Measurements from ENCODE around the gene MAN2B1.
"Not testable (repeated sequence)": the region's sequence is repeated elsewhere in the genome, so short reads cannot be mapped to it uniquely, and the experiment has no call there.

MAN2B1 gene

GRCh38 chr19:12687496-12688196 is 21.1 kb upstream of the MAN2B1 start, which contains the start of gene GNG14:
Gene GNG14, plus strand, starts transcription at chr19:12687998. Its CDS starts 51 bp downstream, at chr19:12688049.
- Histone ChIP-seq H3K9me3 (ENCODE audit: control insufficient read depth, low read depth, low read length) (no peaks in the 10 kb centered on the region), H3K27ac (ENCODE audit: low read length) (no peak within 1 kb of the TSS), H3K36me3 (ENCODE audit: control insufficient read depth, low read depth, low read length) (no peaks in the 10 kb centered on the region), H3K27me3 (ENCODE audit: control insufficient read depth, insufficient read depth, low read length) (no peaks in the 10 kb centered on the region), H3K4me1 (ENCODE audit: control insufficient read depth, low read depth, low read length) (no peaks in the 10 kb centered on the region), H3K9ac (ENCODE audit: low read length) (no peak within 1 kb of the TSS), H3K4me3 (ENCODE audit: low read length) (no peak within 1 kb of the TSS)

DNA sequence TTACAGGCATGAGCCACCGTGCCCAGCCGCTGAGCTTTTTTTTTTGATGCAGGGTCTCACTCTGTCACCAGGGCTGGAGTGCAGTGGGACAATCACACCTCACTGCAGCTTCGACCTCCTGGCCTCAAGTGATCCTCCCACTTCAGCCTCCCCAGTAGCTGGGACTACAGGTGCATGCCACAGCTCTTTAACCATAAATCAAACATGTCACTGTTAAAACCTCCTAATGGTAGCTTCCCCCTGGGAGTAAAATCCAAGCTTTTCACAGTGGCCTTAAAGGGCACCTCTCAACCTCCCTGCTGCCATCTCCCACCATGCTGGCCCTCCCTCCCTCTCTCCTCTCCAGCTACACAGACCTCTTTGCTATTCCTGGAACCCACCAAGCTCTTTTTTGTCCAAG is 19.3 kb upstream of the MAN2B1 start:
- Histone ChIP-seq H3K27ac (ENCODE audit: low read length) (no peak overlapping the region), H3K9ac (ENCODE audit: low read length) (no peak overlapping the region), H3K36me3 (ENCODE audit: control insufficient read depth, low read depth, low read length) (no peaks in the 10 kb centered on the region), H3K4me1 (ENCODE audit: control insufficient read depth, low read depth, low read length) (no peaks in the 10 kb centered on the region), H3K4me3 (ENCODE audit: low read length) (no peak overlapping the region), H3K9me3 (ENCODE audit: control insufficient read depth, low read depth, low read length) (no peaks in the 10 kb centered on the region), H3K27me3 (ENCODE audit: control insufficient read depth, insufficient read depth, low read length) (no peaks in the 10 kb centered on the region)

GRCh38 chr19:12681074-12681987 is 14.8 kb upstream of the MAN2B1 start, which contains the start of gene DHPS:
Gene DHPS, minus strand, starts transcription at chr19:12681880. Its CDS starts 114 bp downstream, at chr19:12681766.
- Histone ChIP-seq H3K4me1 (ENCODE audit: control insufficient read depth, low read depth, low read length) (no peaks in the 10 kb centered on the region), H3K27ac (ENCODE audit: low read length) (peak within 1 kb of the TSS; percentile 83), H3K36me3 (ENCODE audit: control insufficient read depth, low read depth, low read length) (peaks cover 31% of the 10 kb centered on the region), H3K4me3 (ENCODE audit: low read length) (peak within 1 kb of the TSS; percentile 83), H3K9me3 (ENCODE audit: control insufficient read depth, low read depth, low read length) (no peaks in the 10 kb centered on the region), H3K9ac (ENCODE audit: low read length) (peak within 1 kb of the TSS; percentile 96), H3K27me3 (ENCODE audit: control insufficient read depth, insufficient read depth, low read length) (no peaks in the 10 kb centered on the region)

DNA sequence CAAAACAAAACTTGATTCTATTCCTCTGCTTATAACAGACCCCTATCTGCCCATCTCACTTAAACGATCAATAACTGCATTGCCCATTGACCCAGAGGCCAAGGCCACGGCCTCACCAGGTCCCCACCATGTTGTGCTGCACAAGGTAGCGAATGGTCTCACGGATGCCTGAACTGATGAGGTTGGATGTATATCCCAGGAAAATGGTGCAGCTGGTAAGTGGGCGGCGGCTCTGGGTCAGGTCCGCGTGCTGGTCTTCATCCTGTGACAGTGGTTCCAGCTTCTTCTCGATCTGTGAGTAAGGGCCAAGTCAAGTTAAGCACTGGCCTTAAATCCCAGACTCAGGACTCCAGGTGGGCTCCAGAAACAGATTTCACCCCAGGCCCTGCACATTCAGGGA is 13.5 kb upstream of the MAN2B1 start:
- Histone ChIP-seq H3K9me3 (ENCODE audit: control insufficient read depth, low read depth, low read length) (no peaks in the 10 kb centered on the region), H3K27ac (ENCODE audit: low read length) (no peak overlapping the region), H3K9ac (ENCODE audit: low read length) (no peak overlapping the region), H3K4me3 (ENCODE audit: low read length) (no peak overlapping the region), H3K36me3 (ENCODE audit: control insufficient read depth, low read depth, low read length) (peaks cover 43% of the 10 kb centered on the region), H3K27me3 (ENCODE audit: control insufficient read depth, insufficient read depth, low read length) (no peaks in the 10 kb centered on the region), H3K4me1 (ENCODE audit: control insufficient read depth, low read depth, low read length) (no peaks in the 10 kb centered on the region)

DNA sequence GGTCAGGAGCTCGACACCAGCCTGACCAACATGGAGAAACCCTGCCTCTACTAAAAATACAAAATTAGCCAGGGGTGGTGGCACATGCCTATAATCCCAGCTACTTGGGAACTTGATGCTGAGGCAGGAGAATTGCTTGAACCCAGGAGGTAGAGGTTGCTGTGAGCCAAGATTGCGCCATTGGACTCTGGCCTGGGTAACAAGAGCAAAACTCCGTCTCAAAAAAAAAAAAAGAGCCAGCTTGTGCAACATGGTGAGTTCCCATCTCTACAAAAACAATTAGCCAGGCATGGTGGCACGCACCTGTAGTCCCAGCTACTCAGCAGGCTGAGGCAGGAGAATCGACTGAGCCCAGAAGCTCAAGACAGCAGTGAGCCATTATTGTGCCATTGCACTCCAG is 11.5 kb upstream of the MAN2B1 start:
- not testable (repeated sequence) for H3K9ac ChIP-seq (ENCODE audit: low read length); H3K27me3 ChIP-seq (ENCODE audit: control insufficient read depth, insufficient read depth, low read length); H3K4me1 ChIP-seq (ENCODE audit: control insufficient read depth, low read depth, low read length); H3K9me3 ChIP-seq (ENCODE audit: control insufficient read depth, low read depth, low read length); H3K4me3 ChIP-seq (ENCODE audit: low read length); H3K27ac ChIP-seq (ENCODE audit: low read length)
- peaks cover 56% of the 10 kb centered on the region for H3K36me3 ChIP-seq (ENCODE audit: control insufficient read depth, low read depth, low read length)

DNA sequence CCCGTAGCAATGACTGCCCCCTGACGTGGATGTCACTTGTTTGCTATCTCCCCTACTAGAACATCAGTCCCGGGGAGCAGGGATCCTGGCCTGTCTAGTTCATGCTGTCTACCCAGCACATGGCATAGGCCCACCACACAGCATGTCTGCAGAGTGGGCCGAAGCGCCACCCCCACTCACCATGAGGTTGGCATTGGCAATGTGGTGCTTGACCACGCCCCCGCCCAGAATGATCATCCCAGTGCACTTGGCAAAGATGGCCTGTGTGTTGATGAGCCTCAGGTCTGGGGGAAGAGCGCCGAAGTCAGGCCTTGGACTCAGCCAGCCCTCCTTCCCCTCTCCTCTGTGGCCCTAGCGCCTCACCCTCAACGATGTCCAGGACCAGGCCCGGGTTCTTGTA is 10.4 kb upstream of the MAN2B1 start:
- H3K4me1 ChIP-seq (ENCODE audit: control insufficient read depth, low read depth, low read length) = no peaks in the 10 kb centered on the region
- H3K9me3 ChIP-seq (ENCODE audit: control insufficient read depth, low read depth, low read length) = no peaks in the 10 kb centered on the region
- H3K4me3 ChIP-seq (ENCODE audit: low read length) = no peak overlapping the region
- H3K27me3 ChIP-seq (ENCODE audit: control insufficient read depth, insufficient read depth, low read length) = no peaks in the 10 kb centered on the region
- peaks cover 58% of the 10 kb centered on the region for H3K36me3 ChIP-seq (ENCODE audit: control insufficient read depth, low read depth, low read length)
- no peak overlapping the region for H3K9ac ChIP-seq (ENCODE audit: low read length)
- no peak overlapping the region for H3K27ac ChIP-seq (ENCODE audit: low read length)

DNA sequence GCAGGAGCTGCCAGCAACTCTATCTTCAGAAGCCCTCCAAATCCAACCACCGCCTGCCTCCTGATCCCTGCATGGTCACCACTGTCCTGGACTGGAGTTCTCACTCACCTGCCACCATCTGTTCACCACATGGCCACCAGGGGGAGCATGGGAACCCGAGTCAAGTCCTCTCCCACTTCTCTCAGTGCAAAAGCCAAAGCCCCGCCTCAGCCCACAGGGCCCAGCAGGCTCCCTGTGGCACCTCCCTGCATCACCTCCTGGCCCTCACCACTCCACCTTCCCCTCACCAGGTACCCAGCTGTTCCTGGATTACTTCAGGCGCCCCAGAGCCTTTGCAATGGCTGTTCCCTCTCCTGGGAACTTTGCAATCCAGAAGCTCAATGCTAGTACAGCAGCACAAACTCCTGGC is 9.8 kb upstream of the MAN2B1 start:
- Histone ChIP-seq H3K36me3 (ENCODE audit: control insufficient read depth, low read depth, low read length) (peaks cover 58% of the 10 kb centered on the region), H3K4me3 (ENCODE audit: low read length) (no peak overlapping the region), H3K4me1 (ENCODE audit: control insufficient read depth, low read depth, low read length) (no peaks in the 10 kb centered on the region), H3K27ac (ENCODE audit: low read length) (no peak overlapping the region), H3K9me3 (ENCODE audit: control insufficient read depth, low read depth, low read length) (no peaks in the 10 kb centered on the region), H3K9ac (ENCODE audit: low read length) (no peak overlapping the region), H3K27me3 (ENCODE audit: control insufficient read depth, insufficient read depth, low read length) (no peaks in the 10 kb centered on the region)

GRCh38 chr19:12675940-12676339 is 9.4 kb upstream of the MAN2B1 start:
- H3K4me1 ChIP-seq (ENCODE audit: control insufficient read depth, low read depth, low read length) = no peaks in the 10 kb centered on the region
- peaks cover 58% of the 10 kb centered on the region for H3K36me3 ChIP-seq (ENCODE audit: control insufficient read depth, low read depth, low read length)
- no peak overlapping the region for H3K27ac ChIP-seq (ENCODE audit: low read length)
- no peaks in the 10 kb centered on the region for H3K27me3 ChIP-seq (ENCODE audit: control insufficient read depth, insufficient read depth, low read length)
- no peaks in the 10 kb centered on the region for H3K9me3 ChIP-seq (ENCODE audit: control insufficient read depth, low read depth, low read length)
- H3K4me3 ChIP-seq (ENCODE audit: low read length) = no peak overlapping the region
- no peak overlapping the region for H3K9ac ChIP-seq (ENCODE audit: low read length)

GRCh38 chr19:12675399-12675798 is 8.9 kb upstream of the MAN2B1 start:
- Histone ChIP-seq H3K27me3 (ENCODE audit: control insufficient read depth, insufficient read depth, low read length) (no peaks in the 10 kb centered on the region), H3K27ac (ENCODE audit: low read length) (no peak overlapping the region), H3K4me3 (ENCODE audit: low read length) (no peak overlapping the region), H3K4me1 (ENCODE audit: control insufficient read depth, low read depth, low read length) (no peaks in the 10 kb centered on the region), H3K9ac (ENCODE audit: low read length) (no peak overlapping the region), H3K9me3 (ENCODE audit: control insufficient read depth, low read depth, low read length) (no peaks in the 10 kb centered on the region), H3K36me3 (ENCODE audit: control insufficient read depth, low read depth, low read length) (peaks cover 58% of the 10 kb centered on the region)

GRCh38 chr19:12672744-12673143 is 6.2 kb upstream of the MAN2B1 start:
- no peaks in the 10 kb centered on the region for H3K4me1 ChIP-seq (ENCODE audit: control insufficient read depth, low read depth, low read length)
- peaks cover 38% of the 10 kb centered on the region for H3K36me3 ChIP-seq (ENCODE audit: control insufficient read depth, low read depth, low read length)
- H3K27me3 ChIP-seq (ENCODE audit: control insufficient read depth, insufficient read depth, low read length) = no peaks in the 10 kb centered on the region
- H3K9me3 ChIP-seq (ENCODE audit: control insufficient read depth, low read depth, low read length) = no peaks in the 10 kb centered on the region
- H3K4me3 ChIP-seq (ENCODE audit: low read length) = no peak overlapping the region
- no peak overlapping the region for H3K9ac ChIP-seq (ENCODE audit: low read length)
- H3K27ac ChIP-seq (ENCODE audit: low read length) = no peak overlapping the region

DNA sequence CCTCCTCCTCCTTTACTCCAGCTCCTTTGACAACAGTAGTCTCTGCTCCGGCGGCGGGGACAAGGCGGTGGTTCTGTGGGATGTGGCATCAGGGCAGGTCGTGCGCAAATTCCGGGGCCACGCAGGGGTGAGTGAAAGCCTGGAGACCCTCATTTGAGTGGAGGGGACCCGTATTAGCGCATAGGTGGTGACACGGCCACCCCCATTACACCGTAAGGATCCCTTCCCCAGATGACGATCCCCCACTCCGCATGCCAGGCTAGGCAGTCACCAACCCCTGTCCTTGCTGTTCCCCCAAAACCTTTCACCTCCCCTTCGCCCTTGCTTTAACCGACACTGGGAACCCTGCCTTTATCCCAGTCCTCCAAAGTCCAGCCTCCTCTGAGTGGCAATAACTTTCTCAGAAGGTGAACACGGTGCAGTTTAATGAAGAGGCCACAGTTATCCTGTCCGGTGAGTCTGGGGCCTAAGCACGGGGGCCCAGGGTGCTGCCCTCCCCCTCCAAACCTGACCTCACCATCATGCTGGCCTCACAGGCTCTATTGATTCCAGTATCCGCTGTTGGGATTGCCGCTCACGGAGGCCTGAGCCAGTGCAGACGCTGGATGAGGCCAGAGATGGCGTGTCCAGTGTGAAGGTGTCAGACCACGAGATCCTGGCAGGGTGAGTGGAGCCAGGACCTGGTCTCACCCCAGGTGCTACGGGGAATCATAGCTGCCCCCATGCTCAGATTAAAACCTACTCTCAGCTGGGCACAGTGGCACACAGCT is 3.8 kb upstream of the MAN2B1 start:
- H3K36me3 ChIP-seq (ENCODE audit: control insufficient read depth, low read depth, low read length) = peaks cover 18% of the 10 kb centered on the region

More for the DNA sequence above, 3.8 kb upstream of the MAN2B1 start:
- H3K4me1 ChIP-seq (ENCODE audit: control insufficient read depth, low read depth, low read length) = no peaks in the 10 kb centered on the region
- no peaks in the 10 kb centered on the region for H3K27me3 ChIP-seq (ENCODE audit: control insufficient read depth, insufficient read depth, low read length)
- H3K9me3 ChIP-seq (ENCODE audit: control insufficient read depth, low read depth, low read length) = no peaks in the 10 kb centered on the region
- peak overlapping the region; percentile 80 for H3K4me3 ChIP-seq (ENCODE audit: low read length)
- peak overlapping the region; percentile 78 for H3K9ac ChIP-seq (ENCODE audit: low read length)
- no peak overlapping the region for H3K27ac ChIP-seq (ENCODE audit: low read length)
